GM19035 (cell line): Measurements from ENCODE around the gene ROCK2.
"Not testable (repeated sequence)": the region's sequence is repeated elsewhere in the genome, so short reads cannot be mapped to it uniquely, and the experiment has no call there.

Experiments used
- ATAC-seq: cut with Tn5 transposase; IDR thresholded peaks from one replicate; pipeline ENCODE4 v1.9.1; 2021; ENCODE audit not compliant: unreplicated experiment

Gene ROCK2

GRCh38 chr2:11278219-11278618 is 66.2 kb downstream of the ROCK2 start:
- no peak for ATAC-seq

GRCh38 chr2:11275910-11276309 is 68.5 kb downstream of the ROCK2 start:
- ATAC-seq, result no peak

GRCh38 chr2:11270891-11271290 is 73.5 kb downstream of the ROCK2 start:
- no peak for ATAC-seq

- no peak for ATAC-seq
These were observed 76.5 kb downstream of the ROCK2 start for GRCh38 chr2:11267931-11268330.

- ATAC-seq, result no peak
These were observed 79.6 kb downstream of the ROCK2 start for GRCh38 chr2:11264818-11265217.

- no peak for ATAC-seq
These were observed 80.4 kb downstream of the ROCK2 start for GRCh38 chr2:11264007-11264406.

- no peak for ATAC-seq
These were observed 81.3 kb downstream of the ROCK2 start for GRCh38 chr2:11263177-11263576.

GRCh38 chr2:11262438-11262837 is 82.0 kb downstream of the ROCK2 start:
- not testable (repeated sequence) for ATAC-seq

- not testable (repeated sequence) for ATAC-seq
These were observed 82.9 kb downstream of the ROCK2 start for GRCh38 chr2:11261564-11261963.

GRCh38 chr2:11260979-11261378 is 83.5 kb downstream of the ROCK2 start:
- ATAC-seq, result no peak

- ATAC-seq, result no peak
These were observed 86.5 kb downstream of the ROCK2 start for GRCh38 chr2:11257964-11258363.

- ATAC-seq, result no peak
These were observed 87.4 kb downstream of the ROCK2 start for GRCh38 chr2:11257078-11257477.

- no peak for ATAC-seq
These were observed 88.3 kb downstream of the ROCK2 start for GRCh38 chr2:11256166-11256565.

- no peak for ATAC-seq
These were observed 90.3 kb downstream of the ROCK2 start for GRCh38 chr2:11254100-11254536.

GRCh38 chr2:11252458-11252857 is 92.0 kb downstream of the ROCK2 start:
- not testable (repeated sequence) for ATAC-seq

GRCh38 chr2:11250400-11251196 is 93.8 kb downstream of the ROCK2 start:
- no peak for ATAC-seq

- ATAC-seq, result no peak
These were observed 99.1 kb downstream of the ROCK2 start for GRCh38 chr2:11245322-11245721.

- ATAC-seq, result no peak
These were observed 100.2 kb downstream of the ROCK2 start for GRCh38 chr2:11244091-11244826.

GRCh38 chr2:11243512-11243911 is 100.9 kb downstream of the ROCK2 start:
- ATAC-seq, result no peak

GRCh38 chr2:11242542-11243174 is 101.8 kb downstream of the ROCK2 start:
- ATAC-seq, result no peak

GRCh38 chr2:11241412-11242203 is 102.8 kb downstream of the ROCK2 start:
- ATAC-seq, result no peak
